HG02678 (cell line): ENCODE results near the gene LRRC27.

Experiments used
- ATAC-seq: cut with Tn5 transposase; IDR thresholded peaks from one replicate; pipeline ENCODE4 v1.9.1; 2021; ENCODE audit warnings: mild to moderate bottlenecking, moderate library complexity; ENCODE audit not compliant: unreplicated experiment

The LRRC27 gene

GRCh38 chr10:132300582-132300981 lies 31.4 kb upstream of the LRRC27 start:
- ATAC-seq: no peak

DNA sequence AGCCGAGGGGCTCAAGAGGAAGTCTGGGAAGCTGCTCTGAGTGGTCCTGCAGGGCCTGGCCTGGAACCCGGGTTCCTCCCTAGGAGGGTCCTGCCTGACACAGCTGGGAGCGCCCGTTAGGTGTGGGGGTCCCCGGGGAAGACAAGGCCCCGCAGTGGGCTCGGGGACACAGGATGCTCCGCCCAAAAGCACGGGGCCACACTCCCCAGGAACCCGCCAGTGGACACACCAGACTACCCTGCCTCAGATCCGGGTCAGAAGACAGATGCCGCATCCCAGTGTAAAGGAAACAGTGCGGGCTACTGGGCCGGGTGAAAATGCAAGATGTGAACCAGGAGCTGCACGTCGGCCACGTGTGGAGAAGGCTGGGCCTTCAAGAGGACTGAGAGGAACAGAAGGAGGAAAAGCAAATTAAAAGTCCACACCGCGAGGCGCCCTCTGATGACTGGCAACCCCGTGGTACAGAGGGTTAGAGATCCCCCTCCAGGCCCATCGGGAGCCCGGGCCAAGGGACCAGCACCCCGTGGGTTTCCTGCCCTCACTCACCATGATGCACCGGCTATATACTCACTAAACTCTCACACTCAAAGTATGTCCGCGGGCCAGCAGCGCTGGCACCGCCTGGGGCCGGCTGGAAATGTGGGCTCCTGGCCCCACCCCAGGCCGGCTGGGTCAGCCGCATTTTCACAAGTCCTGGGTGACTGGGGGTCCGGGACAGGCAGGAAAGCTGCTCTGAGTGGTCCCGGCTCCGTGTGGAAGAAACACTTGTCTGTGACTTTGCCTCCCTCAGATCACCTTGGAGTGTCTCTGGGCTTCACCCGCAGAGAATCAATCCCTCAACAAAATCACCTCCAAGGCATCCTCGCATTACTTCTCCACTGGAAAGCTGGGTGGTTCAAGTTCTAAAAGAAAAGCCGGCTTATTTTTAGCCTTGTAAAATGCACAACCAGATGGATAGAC lies 30.3 kb upstream of the LRRC27 start:
- no peak for ATAC-seq

DNA sequence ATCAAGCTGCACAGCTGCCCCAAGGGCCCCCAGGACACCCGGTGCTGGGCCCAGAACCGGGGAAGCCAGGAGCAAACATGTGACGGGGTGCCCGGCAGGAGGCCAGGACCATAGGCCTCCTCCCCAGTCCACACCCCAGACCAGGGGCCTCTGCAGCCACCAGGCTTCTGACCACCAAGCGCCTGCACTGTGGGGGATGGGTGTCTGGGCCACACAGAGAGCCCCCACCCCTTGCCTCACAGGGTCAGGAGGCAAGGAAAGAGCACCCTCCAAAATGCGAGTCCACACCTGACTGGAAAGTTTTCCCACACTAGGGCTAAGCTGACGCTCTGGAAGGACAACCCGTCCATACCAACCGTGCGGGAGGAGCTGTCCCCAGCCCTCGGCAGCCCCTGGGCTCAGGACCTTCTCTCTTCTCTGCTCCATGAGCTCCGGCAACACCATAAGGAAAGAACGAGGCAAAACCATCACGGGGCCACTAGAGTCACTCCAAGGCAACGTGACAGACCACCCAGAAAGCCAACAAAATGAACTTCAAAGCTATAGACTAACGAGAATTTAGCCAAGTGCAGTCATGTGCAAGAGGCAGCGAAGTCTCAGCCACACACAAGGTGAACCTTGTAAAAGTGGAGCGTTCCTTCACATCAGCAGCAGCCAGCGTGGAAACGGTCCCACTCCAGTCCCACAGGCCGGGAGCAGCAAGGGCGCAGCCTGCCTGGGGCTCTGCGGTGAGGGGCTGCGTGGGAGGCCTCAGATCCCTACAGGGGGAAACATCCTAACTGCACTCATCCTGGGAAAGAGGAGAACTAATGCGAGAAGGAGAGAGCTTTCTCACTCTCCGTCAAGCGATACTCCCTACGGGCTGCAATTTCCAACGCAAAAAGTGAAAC lies 29.3 kb upstream of the LRRC27 start:
- no peak for ATAC-seq

DNA sequence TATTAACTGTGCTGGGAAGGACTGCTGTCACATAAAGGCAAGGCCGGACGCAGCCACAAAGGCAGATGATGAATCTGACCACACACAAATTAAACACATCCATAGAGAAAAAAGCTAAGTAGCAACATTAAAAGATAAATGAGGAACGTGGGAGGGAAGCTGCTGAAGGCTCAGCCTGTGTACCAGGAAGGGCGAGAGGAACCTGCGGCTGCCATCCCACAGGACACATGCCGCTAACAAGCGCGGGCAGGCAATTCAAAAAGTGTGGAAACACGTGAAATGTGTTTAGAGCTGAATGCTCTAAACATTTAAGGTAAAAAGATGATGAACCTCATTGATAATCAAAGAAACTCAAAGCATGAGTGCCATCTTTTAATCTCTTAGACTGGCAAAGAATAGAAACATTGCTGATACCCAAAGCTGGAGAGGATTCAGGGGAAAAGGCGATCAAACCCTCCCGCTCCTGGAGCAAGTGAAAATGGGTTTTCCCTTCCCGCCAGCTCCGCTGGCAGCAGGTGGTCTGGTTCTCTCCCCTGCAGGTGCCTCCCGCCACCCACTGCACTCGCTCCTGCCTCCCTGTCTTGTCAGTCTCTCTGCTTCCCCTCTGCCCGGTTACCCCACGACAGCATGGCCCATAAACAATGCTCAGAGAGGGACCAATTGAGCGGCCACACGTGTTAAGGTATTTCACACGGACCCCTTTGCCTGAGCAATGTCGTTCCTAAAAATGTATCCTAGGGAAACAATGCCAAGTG lies 28.5 kb upstream of the LRRC27 start:
- no peak for ATAC-seq

DNA sequence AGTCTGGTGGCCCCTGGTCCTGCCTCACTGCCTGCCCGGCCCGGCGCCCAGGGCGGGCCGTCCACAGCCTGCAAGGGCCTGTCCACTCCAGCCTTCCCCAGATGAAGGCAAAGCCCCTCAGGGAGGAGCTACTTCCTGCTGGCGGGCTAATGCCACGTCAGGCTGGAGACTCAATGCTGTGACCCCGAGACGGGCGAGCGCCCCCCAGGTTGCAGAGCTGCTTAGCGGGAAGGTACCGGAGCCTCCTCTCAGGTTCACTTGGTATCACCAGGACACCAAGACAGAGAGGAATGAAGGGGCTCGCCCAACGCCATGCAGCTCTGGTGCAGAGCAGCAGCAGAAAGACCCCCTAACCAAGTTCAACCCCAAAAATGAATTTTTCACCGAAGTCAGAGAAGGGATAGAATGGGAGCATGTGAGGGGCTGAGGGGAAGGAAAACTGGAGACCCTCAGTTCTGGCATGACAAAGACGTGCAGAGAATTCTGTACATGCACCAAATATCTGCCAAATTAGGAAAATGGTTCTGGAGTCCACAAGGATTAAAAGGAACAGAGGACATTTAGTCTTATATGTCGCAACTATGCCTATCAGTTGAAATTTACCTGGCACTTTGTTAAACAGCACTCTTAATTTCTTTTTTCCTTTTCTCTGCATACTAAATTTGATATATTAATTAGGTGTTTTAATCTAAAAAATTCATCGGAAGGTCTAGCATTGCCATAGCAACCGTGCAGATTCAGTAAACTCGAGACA lies 27.1 kb upstream of the LRRC27 start:
- ATAC-seq: no peak

- ATAC-seq: no peak
These were observed 26.2 kb upstream of the LRRC27 start for GRCh38 chr10:132305654-132306342.

GRCh38 chr10:132306343-132306685 lies 25.7 kb upstream of the LRRC27 start:
- no peak for ATAC-seq

GRCh38 chr10:132306864-132307751 lies 24.9 kb upstream of the LRRC27 start:
- peak; percentile 24 for ATAC-seq

DNA sequence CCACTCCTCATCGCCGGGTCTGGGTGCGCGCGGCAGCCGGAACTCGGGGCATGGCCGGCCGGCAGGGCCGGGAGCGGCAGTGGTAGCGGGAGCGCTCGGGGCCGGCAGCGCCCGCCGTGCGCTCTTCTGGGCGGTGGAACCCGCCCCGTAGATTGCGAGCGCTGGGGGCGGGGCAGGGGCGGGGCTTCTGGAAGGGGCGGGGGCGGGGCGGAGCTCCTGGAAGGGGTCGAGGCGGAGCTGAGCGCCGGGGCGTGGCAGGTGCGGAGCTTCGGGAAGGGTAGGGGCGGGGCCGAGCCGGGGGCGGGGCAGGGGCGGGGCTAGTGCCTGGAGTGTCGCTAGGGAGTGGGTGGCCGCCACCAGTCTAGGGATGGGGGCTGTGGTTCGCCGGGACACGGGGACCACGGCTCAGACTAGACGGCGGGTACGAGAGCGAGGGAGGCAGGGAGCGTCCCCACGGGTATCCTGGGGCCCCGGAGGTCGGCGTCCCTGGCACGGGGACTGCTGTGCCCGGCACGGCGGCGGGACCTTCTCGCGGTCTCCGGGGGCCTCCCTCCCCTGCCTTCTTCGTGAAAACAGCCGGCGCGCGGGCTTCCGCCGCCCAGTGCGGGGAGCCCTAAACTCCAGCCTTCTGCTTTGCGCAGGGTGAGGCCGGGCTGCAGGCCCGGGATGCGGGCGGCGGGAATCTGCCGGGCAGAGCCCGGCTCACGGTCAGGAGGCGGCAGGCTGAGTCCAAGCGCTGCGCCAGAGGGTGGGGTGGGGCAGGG lies 24.0 kb upstream of the LRRC27 start, which contains the start of gene STK32C:
TSS of gene STK32C (minus strand) at position 128 of the 764 bp plus-strand sequence. CDS start at position 11, 117 bp downstream.
- ATAC-seq: peak; percentile 70

DNA sequence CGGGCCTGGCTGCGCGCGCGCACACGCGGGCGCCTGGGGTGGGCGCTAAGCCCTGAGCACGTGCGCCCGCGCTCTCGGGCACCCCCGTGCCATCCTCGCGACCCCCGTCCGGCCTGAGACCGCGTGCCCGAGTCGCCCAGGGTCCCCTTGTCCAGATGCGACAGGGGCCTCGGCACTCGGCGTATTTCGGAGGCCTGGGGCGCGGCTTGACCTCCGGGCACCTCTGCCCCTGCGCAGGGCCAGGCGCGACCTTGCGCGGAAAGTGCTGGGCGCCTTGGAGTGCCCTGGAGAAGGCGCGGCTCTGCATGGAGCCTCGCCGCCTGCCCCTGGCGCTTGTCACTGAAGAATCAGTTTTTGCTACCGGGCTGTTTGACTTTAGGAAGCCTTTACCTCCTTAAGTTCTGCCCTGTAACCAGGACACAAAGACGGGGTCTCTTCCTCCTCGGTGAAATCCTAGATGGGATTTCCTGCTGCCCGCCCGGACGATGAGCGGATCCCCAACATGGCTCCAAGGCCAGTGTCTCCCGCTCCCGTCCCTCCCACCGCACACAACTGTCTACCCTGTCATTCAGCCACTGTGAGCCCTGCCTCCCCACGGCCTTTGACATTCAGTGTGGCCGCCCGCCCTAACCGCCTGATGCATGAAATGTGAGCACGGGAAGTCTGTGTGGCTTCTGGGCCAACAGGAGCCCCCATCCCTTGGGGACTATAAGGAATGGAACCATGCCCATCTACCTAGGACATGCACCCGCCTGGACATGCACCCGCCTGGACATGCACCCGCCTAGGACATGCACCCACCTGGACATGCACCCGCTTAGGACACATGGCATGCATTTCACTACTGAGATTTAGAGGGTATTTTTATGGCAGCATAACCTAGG lies 23.2 kb upstream of the LRRC27 start:
- ATAC-seq: peak; percentile 4

DNA sequence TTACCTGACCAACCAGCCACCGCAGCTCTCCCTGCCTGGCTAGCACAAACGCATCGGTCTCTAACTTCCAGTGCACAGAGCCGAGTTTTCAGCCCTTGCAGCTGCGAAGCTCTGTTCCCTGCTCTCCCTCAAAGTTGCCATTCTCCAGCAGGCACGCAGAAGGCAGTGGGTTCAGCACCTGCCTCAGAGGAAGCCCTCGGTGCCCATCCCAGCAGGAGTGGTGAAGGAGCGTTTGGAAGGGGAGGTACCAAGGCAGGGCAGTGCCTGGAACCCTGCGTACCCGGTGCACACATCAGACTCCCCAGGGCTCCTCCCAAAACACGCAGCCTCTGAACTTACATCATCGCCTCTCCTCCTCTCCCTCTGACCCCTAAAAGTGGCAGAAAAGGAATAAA lies 22.5 kb upstream of the LRRC27 start:
- no peak for ATAC-seq

DNA sequence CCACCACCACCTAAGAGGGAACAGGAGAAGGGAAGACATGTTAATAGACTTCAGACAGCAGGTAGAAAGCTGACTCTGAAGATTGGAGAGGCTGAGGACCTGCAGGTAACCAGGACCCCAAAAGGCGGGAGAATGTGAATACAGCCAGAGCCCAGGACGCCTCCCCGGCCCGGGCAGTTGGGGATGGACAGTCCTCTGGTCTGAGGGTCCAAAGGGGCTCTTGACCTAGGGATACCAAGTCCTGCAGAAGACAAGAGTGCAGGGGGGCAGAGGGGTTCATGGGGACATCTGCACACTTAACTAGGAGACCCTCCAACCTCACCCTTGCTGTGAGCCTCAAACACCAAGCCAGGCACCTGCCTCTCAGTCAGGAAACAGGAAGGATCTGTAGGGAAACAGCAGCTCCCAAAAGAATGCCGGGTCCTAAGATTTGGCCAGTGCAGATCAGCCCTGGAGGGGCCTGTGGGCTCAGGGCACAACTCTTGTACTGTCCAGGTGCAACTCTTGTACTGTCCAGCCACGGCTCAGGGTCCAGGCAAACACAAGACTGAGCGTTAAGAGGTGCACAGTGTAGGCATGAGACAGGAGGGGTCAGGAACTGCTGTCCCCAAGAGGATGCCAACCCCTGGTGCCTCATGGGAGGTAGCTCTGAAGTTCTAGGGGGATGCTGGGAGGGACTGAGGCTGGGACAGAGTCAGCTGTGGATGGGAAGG lies 22.0 kb upstream of the LRRC27 start:
- ATAC-seq: no peak

GRCh38 chr10:132310701-132311337 lies 21.2 kb upstream of the LRRC27 start:
- no peak for ATAC-seq

DNA sequence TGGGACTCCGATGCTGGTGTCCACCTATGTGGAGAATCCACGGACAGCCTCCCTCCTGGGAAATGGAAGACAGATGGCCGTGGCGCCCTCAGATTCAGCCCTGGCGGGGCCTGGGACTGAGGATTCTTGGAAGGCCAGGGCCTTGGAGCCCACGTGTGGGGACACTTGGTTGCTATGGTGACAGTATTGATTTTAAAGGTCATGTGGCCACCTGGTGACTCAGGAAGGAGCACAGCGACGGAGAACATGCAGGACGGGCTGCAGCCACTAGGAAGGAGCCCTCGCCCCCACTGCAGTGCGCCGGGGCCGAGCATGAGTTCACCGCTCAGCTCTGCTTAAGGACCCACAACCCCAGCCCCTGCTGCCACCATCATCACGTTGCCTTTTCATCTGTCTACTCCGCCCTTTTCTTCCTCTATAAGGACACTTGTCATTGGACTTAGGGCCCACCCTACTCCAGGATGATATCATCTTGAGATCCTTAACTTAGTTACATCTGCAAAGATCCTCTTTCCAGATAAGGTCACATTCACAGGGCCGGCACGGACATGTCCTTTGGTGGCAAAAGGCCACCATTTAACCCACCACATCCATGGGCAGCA lies 20.6 kb upstream of the LRRC27 start:
- ATAC-seq: no peak

DNA sequence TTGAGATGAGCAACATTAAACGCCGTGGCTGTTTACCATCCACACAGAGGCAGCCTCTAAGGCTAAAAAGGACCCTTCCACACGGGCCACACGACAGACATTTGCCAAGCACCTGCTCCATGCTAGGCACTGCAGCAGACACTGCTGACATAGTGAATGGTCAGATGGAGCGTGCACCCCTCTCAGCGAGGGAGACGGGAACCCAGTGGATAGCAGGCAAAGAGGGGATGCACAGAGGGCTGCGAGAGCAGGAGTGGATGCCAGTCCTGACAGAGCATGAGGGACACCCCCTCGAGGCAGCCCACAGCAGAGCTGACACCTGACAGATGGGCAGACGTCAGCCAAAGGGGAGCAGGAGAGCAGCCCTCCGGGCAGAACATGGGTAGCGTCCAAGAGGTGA lies 18.7 kb upstream of the LRRC27 start:
- ATAC-seq: no peak
